Effector CD4-positive, alpha-beta T cell (primary cell): ENCODE measurements around the gene ADAM22.
"Not testable (repeated sequence)": the region's sequence is repeated elsewhere in the genome, so short reads cannot be mapped to it uniquely, and the experiment has no call there.

Source experiments
- DNase-seq: peaks from one replicate; pipeline ENCODE4 v3.0.0-alpha.2; 2020

ADAM22 gene

DNA sequence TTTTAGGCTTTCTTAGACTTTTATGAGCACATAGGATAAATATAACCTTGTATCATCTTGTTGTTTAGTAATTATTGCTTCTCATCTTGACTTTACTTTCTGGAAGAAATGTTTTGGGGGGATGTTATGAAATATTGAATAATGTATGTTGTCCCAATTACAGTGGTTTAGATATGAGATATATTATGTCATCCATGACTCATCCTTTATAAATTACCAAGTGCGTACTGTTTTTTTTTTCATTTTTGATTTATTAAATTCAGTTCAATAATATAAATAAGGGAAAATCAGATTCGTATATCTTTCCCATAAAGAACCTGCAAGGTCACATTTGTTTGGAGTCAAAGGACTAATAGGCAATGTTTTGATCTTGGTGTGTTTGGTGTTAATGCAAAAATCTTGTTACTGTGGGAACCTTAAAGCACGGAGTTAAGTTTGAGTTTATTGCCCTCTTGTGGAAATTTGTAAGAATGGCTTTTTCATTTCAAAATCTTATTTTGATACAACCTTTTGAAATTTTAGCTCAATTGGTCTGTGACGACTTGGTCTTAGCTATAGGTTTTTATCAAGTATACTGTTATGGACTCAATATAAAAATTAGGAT is 177.2 kb downstream of the ADAM22 start:
- no peak for DNase-seq

DNA sequence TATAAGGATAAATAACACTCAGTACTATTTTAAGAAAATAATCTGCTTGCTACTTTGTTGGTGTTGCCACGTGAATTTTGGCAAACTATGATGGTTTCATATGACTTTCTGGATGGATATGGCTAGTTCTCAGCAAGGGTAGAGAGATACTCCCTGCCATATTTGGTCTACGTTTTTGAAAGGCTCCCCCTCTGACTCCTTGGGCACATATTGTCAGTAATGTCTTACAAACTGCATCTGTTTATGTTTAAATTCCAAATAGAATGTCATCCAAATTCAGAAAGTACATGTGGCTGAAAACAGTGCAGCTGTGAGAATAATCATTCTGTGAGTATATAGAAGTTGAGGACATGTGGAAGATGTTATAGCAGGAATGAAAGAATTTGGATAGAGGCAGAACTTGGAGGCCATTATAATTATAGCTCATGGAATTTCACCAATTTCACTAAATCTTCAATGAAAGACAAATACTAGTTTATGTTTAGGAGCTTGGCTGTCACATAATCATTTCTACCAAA is 178.0 kb downstream of the ADAM22 start:
- no peak for DNase-seq

DNA sequence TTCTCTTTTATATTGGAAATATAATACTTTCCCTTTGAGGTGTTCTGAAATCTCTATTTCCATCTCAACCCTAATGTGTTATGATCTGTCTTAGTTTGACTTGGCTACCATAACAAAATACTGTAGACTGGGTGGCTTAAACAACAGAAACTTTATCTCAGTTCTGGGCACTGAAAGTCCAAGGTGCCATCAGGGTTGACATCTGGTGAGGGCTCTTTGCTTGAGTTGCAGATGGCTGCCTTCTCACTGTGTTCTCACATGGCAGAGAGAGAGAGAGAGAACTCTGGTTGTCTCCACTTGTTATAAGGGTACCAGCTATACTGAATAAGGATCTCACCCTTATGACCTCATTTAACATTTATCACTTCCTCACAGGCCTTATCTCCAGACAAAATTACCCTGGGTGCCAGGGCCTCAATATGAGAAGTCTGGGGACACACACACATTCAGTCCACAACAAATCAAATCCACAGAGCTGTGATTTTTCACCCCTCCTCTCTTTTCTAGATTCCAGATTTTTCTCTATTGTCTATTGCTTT is 181.3 kb downstream of the ADAM22 start:
- DNase-seq = no peak

DNA sequence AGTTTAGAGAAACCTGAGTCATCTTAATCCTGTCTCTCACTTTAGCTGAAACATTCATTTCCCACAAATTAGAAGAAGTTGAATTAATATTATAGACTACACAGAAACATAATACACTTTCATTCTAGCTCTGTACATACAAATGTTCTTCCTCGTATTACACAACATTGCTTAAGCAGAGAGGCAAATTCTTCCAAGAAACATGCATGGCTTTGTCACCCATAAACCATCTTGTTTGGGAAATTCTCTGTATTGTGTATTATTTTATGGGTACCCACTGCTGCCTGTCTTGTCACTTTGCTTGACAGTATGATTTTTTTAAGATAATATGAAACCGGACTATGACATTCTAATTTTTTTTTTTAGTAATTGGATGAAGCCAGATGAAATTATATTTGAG is 181.8 kb downstream of the ADAM22 start:
- DNase-seq = no peak

DNA sequence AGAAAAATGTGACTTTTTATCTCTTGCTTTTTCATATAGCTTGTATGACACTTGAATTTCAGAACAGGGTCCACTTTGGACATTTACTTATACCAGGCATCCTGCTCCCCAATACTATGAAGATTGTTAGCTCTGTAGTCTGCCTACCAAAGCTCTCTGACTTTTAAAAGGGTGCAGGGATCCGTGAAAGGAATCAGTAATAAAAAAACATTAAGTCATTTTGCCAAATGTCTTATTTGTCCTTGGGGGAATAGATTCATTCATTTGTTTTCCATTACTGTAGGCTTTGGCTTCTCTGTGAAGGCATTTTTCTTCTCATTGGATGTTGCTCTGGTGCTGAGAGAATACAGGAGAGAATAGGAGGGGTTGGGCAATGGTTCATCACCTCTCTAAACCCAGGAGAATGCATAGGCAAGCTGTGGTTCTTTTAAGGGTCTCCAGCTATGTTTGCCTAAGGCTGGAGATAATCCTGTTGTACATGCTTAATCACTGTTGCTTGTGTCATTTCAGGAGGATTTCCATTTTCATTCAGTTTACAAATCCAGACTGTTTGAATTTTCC is 182.3 kb downstream of the ADAM22 start:
- DNase-seq = no peak

DNA sequence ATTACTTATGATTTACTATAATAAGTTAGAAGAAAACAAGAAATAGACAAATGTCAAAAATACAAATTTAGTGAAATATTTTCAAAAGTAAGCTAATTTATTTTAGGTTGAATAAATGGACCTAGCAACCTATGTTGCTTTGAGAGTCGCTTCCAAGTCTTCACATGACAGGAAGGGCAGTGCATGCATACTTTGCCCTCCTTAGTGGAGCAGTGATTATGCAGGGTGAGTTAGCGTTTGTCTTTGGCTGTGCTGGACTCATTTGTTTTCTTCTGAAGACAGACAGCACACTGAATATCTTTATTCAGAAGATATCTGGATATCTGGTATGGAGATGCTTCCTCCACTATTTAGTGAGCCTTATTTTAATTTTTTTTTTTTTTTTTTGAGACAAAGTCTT is 183.3 kb downstream of the ADAM22 start:
- no peak for DNase-seq

DNA sequence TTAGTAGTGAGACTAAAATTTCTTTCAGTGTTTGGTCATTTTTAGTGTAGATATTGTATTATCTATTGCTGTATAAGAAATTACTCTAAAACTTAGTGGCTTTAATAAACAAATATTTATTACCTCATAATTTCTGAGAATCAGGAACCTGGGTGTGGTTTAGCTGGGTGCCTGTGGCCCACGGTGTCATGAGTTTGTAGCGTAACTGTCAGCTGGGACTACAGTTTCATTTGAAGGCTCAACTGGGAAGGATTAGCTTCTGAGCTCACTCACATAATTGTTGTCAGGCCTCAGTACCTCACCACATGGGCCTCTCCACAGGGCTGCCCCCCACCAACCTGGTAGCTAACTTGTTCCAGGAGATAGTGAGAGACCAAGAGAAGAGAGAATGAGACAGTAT is 187.3 kb downstream of the ADAM22 start:
- no peak for DNase-seq

DNA sequence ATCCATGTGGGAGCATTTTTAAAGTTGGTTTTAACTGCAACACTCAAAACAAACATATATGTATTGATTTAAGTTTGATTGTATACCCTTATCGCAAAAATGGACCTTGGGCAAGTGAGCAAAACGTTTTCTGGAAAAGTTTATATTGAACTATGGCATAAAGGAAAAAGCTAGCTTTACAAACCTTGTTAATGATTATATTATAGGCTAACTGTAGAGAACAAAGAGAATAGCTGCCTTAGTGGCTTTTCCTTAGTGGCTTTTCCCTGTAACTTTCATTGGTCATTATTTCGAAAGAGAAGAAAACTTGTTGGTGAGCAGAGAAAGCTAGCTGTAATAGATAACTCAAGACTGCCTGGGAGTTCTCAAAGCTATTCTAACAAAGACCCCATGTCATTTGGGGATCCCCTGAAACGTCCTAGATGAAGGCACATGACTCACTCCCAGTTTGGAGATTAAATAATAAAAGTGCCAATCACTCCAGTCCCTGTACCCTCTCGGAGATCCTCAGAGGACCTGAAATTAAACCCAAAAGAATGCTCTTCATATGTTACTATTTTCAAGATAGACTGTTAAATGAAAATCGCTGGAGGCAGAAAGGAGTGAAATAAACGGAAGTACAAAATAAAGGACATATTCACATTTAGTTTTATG is 193.7 kb downstream of the ADAM22 start:
- no peak for DNase-seq

DNA sequence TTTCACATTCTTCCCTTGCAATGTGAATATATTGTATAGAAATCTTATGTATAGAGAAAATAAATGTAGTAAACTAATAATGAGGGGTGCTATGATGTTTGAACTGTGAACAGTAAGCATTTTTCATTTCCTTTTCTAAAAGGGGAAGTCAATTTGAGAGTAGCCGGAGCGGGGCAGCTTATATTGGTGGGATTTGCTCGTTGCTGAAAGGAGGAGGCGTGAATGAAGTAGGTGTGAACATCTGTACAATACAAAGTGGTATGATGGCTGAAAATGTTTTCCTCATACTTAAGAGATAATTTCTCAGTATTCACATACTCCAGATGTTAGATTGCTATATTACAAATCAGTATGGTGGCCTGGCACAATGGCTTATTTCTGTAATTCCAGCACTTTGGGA is 198.7 kb downstream of the ADAM22 start:
- DNase-seq = no peak

DNA sequence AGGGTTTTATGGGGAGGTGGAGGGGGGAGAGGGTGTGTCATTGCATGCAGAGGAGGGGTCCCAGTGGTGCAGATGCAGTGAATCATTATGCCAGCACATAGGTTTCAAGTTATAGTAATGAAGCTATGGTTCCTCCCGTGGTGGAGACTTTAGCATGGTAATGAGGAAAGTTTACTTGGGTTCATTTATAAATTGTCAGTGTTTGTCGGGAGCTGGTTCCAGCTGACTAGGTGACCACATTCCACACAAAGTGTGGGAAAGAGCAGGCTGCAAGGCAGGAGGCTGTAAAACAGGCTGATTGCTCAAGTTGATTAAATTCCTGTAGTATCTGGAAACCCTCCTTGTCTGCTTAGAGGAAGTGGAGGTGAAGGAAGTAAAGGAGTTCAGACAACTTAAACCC is 206.9 kb downstream of the ADAM22 start:
- DNase-seq = no peak

DNA sequence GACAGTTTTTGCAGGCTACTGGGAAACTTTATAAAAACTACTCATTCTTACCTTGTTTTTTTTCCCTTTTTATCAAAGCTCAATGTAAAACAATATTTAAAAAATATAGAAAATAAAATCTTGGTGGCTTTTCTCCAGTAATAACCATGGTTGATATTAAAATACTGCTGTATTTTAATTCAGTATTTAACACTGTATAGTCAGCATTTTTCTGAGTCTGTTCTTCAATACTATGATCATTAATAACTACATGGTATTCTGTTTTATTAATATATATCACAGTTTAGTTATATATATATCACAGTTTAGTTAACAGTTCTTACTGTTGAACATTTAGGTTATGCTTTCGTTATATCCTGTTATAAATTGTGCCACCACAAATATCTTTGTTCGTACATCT is 207.4 kb downstream of the ADAM22 start:
- no peak for DNase-seq

DNA sequence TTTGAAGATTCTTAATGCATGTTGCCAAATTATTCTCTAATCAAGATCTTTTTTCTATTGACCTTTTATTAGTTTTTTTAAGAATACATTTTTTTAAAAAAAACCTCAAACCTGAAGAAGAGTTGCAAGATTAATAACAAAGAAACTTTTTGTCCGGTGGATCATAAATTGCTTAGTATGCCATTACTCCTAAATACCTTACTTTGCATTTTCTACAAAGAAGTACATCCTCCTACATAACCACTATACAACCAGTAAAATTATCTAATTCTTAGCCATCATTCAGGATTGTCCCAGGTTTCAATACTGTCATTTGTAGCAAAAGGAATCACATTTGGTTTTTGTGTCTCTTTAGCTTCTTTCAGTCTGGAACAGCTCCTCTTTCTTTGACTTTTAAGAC is 207.9 kb downstream of the ADAM22 start:
- no peak for DNase-seq

DNA sequence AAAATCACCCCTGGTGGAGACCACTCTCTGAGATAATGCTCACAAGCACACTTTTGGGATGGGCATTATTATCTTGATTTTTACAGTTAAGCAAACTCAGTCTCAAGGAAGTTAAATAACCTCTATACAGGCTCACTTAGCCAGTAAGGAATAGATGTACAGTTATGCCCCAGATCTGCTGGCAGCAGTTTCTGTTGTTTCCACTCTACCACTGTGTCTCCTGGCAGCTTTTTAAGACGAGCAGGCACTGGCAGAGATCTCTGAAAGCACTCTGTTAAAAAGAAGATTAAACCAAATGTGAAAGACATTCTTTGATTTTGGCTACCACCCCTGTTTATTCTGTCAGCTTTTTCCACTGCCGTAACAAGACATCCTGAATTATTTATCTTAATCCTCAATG is 212.6 kb downstream of the ADAM22 start:
- no peak for DNase-seq

DNA sequence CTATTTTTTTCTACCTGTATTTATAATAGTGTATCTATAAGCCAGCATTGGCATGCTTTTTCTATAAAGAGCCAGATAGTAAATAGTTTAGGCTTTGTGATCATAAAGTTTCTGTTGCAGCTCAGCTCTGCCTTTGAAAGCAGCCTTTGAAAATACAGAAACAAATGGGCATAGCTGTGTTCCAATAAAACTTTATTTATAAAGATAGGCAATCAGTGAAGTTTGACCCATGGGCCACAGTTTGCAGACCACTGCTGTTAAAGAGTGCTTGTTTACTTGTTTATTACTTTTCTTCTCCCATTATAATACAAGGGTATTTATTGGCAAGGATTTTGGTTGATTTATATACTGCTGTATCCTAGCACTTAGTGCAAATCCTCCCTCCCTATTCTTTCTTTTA is 213.3 kb downstream of the ADAM22 start:
- no peak for DNase-seq

DNA sequence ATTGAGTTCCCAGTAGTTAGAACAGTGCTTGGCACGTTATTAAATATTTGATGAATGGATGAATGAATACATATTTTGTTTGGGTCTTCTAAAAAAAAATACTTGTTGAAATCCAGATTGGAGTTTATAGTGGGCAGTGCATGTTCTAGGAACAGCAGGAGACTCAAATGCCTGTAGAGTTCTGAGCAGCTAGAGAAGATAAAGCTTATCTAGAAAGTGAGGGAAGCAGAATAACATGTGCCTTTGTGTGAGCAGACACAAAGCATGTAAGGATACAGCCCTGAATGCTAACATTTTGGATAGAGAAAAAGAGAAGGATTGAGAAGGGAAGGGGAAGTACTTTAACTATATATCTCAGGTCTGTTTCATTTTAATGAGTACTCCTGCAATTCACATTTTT is 213.9 kb downstream of the ADAM22 start:
- no peak for DNase-seq

DNA sequence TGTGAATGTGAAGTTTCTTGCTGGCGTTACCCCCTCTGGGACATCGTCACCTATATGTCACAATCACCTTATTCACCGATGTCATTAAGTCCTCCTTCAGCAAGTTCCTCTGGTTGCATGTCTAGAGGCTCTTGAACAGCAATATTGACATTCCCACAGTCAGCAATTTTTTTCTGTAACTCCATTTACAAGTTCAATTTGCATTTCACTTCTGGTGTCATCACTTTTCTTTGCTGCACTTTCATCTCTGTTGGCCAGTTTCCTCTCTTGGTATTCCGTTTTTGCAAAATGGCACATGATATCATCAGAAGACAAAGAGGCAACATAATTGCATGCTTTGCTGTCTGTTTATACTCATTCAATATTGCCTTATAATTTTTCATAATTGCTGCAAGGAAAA is 216.0 kb downstream of the ADAM22 start:
- DNase-seq = no peak

DNA sequence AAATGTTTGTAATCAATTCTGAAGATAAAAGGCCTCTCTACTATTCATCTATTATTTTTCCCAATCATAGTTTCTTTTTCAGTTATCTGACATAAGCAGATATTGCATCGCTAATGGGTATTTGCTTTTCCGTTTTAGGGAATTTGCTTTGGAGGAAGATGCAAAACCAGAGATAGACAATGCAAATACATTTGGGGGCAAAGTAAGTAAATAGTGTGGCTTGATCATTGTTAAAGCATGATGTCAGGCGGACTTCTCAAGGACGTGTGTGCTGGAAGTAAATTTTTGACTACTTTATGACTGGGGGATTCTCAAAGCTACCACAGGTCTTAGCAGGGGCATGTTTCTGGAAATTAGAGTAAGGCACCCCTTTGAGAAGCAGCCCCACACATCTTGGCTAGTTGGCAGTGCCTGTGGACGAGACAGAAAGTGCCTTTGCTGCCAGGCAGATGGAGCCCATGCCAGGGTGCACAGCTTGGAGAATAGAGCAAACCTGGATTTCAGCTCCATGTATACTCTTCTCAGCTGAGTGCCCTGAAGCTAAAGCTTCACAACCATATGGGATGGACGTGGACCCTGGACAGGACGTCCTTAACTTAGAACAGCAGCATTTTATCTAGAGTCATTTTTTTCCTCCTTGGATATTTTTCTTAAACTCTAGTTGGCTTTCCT is 217.2 kb downstream of the ADAM22 start:
- DNase-seq = no peak

DNA sequence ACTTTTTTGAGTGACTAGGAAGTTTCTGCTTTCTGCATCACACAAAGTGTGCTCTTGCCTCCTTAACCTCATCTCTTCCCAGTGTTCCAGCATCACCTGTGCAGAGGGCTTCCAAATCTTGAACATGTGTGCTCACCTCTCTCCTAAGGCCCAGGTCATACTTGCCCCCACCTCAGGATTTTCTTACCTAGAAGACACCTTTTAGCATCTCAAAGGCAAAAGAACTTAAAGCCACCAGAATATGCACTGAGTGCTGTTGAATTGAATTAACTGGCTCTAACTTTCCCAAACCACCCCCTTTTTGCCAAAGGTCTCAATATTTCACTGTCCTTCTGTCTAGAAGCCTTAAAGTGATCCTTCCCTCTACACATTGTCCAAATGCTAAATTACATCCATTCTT is 219.3 kb downstream of the ADAM22 start:
- no peak for DNase-seq

DNA sequence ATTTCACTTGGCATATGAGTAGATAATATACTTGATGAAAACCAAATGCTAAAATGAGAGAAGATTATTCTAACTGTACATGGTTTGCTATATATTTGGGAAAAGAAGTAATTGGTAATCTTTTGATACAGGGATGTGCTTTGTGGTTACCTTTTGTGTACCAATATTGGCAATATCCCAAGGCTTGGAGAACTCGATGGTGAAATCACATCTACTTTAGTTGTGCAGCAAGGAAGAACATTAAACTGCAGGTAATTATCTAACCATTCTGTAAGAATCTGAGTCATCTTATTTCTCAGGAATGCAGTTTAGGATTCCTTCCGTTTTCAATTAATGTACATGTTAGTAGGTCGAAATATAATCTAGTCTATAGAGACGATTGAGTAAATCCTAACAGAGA is 221.7 kb downstream of the ADAM22 start:
- DNase-seq = no peak

DNA sequence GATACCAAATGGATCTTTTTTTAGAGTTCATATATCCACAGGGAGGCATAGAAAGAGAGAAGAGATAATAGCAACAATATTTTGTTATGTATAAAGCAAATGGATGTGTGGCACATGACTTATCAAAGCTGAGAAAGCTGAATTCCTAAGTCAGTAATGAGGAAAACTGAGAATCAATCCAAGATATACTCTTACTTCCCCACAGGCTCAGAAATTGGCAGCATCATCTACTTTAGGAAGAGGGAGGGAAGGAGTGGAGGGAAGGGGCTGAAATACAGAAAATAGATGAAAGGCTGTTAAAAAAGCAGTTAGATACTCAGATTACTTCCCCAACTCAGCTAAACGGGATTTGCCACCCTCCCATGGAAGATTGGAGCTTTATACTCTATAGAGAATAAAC is 222.3 kb downstream of the ADAM22 start:
- DNase-seq = no peak

DNA sequence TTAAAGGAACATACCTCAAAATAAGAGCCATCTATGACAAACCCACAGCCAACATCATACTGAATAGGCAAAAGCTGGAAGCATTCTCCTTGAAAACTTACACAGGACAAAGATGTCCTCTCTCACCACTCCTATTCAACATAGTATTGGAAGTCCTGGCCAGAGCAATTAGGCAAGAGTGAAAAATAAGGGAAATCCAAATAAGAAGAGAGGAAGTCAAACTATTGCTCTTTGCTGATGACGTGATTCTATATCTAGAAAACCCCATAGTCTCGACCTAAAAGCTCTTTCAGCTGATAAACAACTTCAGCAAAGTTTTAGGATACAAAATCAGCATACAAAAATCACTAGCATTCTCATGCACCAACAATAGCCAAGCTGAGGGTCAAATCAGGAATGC is 225.7 kb downstream of the ADAM22 start:
- DNase-seq = not testable (repeated sequence)

DNA sequence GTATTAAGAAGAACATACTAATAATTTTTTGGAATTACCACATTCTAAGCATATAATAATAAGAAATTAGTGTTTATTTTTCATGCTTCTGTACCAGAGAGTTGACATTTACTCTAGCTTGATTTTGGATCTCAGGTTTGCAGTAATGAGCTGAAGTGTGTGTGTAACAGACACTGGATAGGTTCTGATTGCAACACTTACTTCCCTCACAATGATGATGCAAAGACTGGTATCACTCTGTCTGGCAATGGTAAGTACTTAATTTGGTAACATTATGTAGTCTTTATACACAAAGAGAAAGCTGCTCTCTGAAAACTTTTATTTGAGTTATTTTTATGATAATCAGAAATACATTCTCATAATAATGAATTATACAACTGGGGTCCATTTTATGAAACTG is 231.6 kb downstream of the ADAM22 start:
- no peak for DNase-seq

DNA sequence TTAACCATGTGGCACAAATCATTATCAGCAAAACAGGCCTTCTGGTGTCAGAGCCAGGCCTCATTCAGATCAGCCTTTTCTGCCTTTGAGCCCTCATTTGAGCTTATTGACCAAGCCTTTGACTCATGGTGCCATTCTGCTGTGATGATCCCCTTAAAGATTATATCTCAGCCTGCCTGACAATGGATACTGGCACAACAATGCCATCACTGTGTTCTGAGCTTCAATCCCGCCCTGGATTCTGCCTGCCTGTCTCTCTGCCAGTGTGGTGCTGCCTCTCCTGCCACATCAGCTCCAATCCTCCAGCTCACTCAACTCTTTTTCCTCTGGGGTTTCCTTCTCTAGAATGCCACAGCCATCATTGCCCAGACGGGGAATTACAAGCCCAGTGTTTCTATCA is 233.2 kb downstream of the ADAM22 start:
- DNase-seq = no peak

DNA sequence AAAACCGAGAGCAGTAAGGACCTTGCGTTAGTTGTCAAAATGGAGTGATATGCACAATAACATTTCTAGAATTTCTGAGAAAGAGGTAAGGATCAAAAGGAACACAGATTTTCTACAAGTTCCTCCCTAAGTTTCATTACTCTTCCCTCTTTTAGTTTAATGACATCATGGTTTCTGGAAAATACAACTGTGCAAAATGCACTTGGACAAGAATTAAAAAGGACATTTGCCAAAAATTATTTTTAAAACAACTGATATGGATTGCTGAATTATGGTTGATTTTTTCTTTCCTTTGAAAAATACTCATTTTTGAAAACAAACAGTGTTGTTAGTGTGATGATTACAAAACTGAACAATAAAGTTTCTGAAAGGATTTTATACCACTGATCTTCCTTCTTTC is 233.7 kb downstream of the ADAM22 start:
- DNase-seq = no peak
